H9 (cell line): ENCODE data around the gene ADGB. TPM values are rescaled to one million over a fixed set of nuclear protein-coding genes. Genes with fewer than 3 reads are reported as not detected.

ENCODE experiments used
- DNase-seq: peaks from one replicate; pipeline ENCODE4 v3.0.0-alpha.2; 2017
- H2AFZ ChIP-seq: one replicate; pipeline ENCODE4 v1.6.1; 2013; ENCODE audit warnings: mild to moderate bottlenecking, low read length, control low read depth, moderate library complexity
- H2AK5ac ChIP-seq: 2 replicates; pipeline ENCODE4 v1.6.1; 2013; ENCODE audit warnings: low read length, control low read depth, mixed read lengths; ENCODE audit not compliant: insufficient read length
- H2BK120ac ChIP-seq: one replicate; pipeline ENCODE4 v1.6.1; 2013; ENCODE audit warnings: low read depth, mild to moderate bottlenecking, low read length, control low read depth, inconsistent platforms; ENCODE audit not compliant: poor library complexity, severe bottlenecking
- H2BK12ac ChIP-seq: 2 replicates; pipeline ENCODE4 v1.6.1; 2013; ENCODE audit warnings: low read length, control low read depth, mixed read lengths, low read depth; ENCODE audit not compliant: insufficient read length
- H2BK15ac ChIP-seq: 2 replicates; pipeline ENCODE4 v1.6.1; 2013; ENCODE audit warnings: low read depth, low read length, control low read depth
- H2BK20ac ChIP-seq: one replicate; pipeline ENCODE4 v1.6.1; 2013; ENCODE audit warnings: low read depth, mild to moderate bottlenecking, low read length, control low read depth, inconsistent platforms; ENCODE audit not compliant: poor library complexity, severe bottlenecking
- H2BK5ac ChIP-seq: 2 replicates; pipeline ENCODE4 v1.6.1; 2013; ENCODE audit warnings: low read length, control low read depth, mixed read lengths; ENCODE audit not compliant: insufficient read length
- H3K14ac ChIP-seq: 2 replicates; pipeline ENCODE4 v1.6.1; 2013; ENCODE audit warnings: low read length, control low read depth; ENCODE audit not compliant: insufficient read depth
- H3K18ac ChIP-seq: 2 replicates; pipeline ENCODE4 v1.6.1; 2013; ENCODE audit warnings: low read depth, mild to moderate bottlenecking, mixed read lengths, low read length, control low read depth; ENCODE audit not compliant: insufficient read length
- H3K23ac ChIP-seq: 2 replicates; pipeline ENCODE4 v1.6.1; 2013; ENCODE audit warnings: low read length, control low read depth, mixed read lengths, low read depth; ENCODE audit not compliant: insufficient read length
- H3K23me2 ChIP-seq: 2 replicates; pipeline ENCODE4 v1.6.1; 2013; ENCODE audit warnings: low read depth, mild to moderate bottlenecking, mixed read lengths, low read length, control low read depth; ENCODE audit not compliant: insufficient read length, poor library complexity, severe bottlenecking
- H3K27ac ChIP-seq: 2 replicates; pipeline ENCODE4 v1.5.1; 2013; ENCODE audit warnings: low read length, control low read depth, mixed read lengths, low read depth; ENCODE audit not compliant: insufficient read length
- H3K27me3 ChIP-seq: 2 replicates; pipeline ENCODE4 v1.6.1; 2013; ENCODE audit warnings: low read length, control low read depth, inconsistent platforms; ENCODE audit not compliant: insufficient read depth
- H3K4ac ChIP-seq: 2 replicates; pipeline ENCODE4 v1.6.1; 2013; ENCODE audit warnings: low read depth, mild to moderate bottlenecking, control low read depth, inconsistent platforms, low read length, moderate library complexity
- H3K4me1 ChIP-seq: 2 replicates; pipeline ENCODE4 v1.6.1; 2013; ENCODE audit warnings: low read length, control low read depth, inconsistent platforms; ENCODE audit not compliant: insufficient read depth
- H3K4me2 ChIP-seq: 2 replicates; pipeline ENCODE4 v1.6.1; 2013; ENCODE audit warnings: low read length, control low read depth, mixed read lengths; ENCODE audit not compliant: insufficient read length, insufficient read depth
- H3K56ac ChIP-seq: 2 replicates; pipeline ENCODE4 v1.6.1; 2013; ENCODE audit warnings: low read depth, mild to moderate bottlenecking, mixed read lengths, low read length, control low read depth; ENCODE audit not compliant: insufficient read length
- H3K79me1 ChIP-seq: 2 replicates; pipeline ENCODE4 v1.6.1; 2013; ENCODE audit warnings: low read depth, mild to moderate bottlenecking, moderate library complexity, low read length, control low read depth, inconsistent platforms; ENCODE audit not compliant: insufficient read depth, poor library complexity, severe bottlenecking
- H3K79me2 ChIP-seq: 2 replicates; pipeline ENCODE4 v1.6.1; 2013; ENCODE audit warnings: low read length, control low read depth, inconsistent platforms; ENCODE audit not compliant: insufficient read depth
- H3K9ac ChIP-seq: 2 replicates; pipeline ENCODE4 v1.6.1; 2013; ENCODE audit warnings: low read length, control low read depth, mixed read lengths; ENCODE audit not compliant: insufficient read length; ENCODE audit errors: extremely low read depth
- H3K9me3 ChIP-seq: one replicate; pipeline ENCODE4 v1.6.1; 2013; ENCODE audit warnings: low read depth, low read length, inconsistent platforms; ENCODE audit not compliant: control insufficient read depth
- H3T11ph ChIP-seq: one replicate; pipeline ENCODE4 v1.6.1; 2013; ENCODE audit warnings: mild to moderate bottlenecking, low read length, control low read depth, inconsistent platforms
- H4K20me1 ChIP-seq: one replicate; pipeline ENCODE4 v1.6.1; 2013; ENCODE audit not compliant: control insufficient read depth, insufficient read length, insufficient read depth
- H4K5ac ChIP-seq: 2 replicates; pipeline ENCODE4 v1.6.1; 2013; ENCODE audit warnings: low read depth, mild to moderate bottlenecking, mixed read lengths, low read length, control low read depth; ENCODE audit not compliant: insufficient read length
- H4K8ac ChIP-seq: replicated peaks from 2 replicates; pipeline ENCODE4 v1.6.1; 2013; ENCODE audit warnings: low read length, control low read depth, mixed read lengths, low read depth; ENCODE audit not compliant: insufficient read length
- H4K91ac ChIP-seq: 2 replicates; pipeline ENCODE4 v1.6.1; 2013; ENCODE audit warnings: low read depth, mild to moderate bottlenecking, moderate library complexity, mixed read lengths, low read length, control low read depth; ENCODE audit not compliant: insufficient read length
- H3K27ac Mint-ChIP-seq, 3 experiments: 2 replicates in 2 of 3; 3 replicates in 1 of 3; pipeline ENCODE4 v1.8.0; 2020 to 2021; ENCODE audit warnings: mixed read lengths in 3 of 3, mild to moderate bottlenecking in 1 of 3, moderate library complexity in 1 of 3
- H3K27me3 Mint-ChIP-seq: 2 replicates; pipeline ENCODE4 v1.8.0; 2021; ENCODE audit warnings: low read depth, mild to moderate bottlenecking, moderate library complexity, mixed read lengths
- H3K36me3 Mint-ChIP-seq, 3 experiments: 2 replicates in 2 of 3; 3 replicates in 1 of 3; pipeline ENCODE4 v1.8.0; 2020 to 2021; ENCODE audit warnings: low read depth in 3 of 3, mixed read lengths in 3 of 3; ENCODE audit not compliant: insufficient read depth in 1 of 3
- H3K4me1 Mint-ChIP-seq, 2 experiments: 2 replicates each; pipeline ENCODE4 v1.8.0; 2020; ENCODE audit warnings: mixed read lengths in 2 of 2
- H3K4me3 Mint-ChIP-seq, 2 experiments: 2 replicates in 1 of 2; 3 replicates in 1 of 2; pipeline ENCODE4 v1.8.0; 2020 to 2021; ENCODE audit warnings: mild to moderate bottlenecking in 2 of 2, mixed read lengths in 2 of 2, moderate library complexity in 1 of 2
- H3K9me3 Mint-ChIP-seq, 2 experiments: 2 replicates in 1 of 2; 3 replicates in 1 of 2; pipeline ENCODE4 v1.8.0; 2020; ENCODE audit warnings: mild to moderate bottlenecking in 2 of 2, mixed read lengths in 2 of 2, moderate library complexity in 1 of 2
- WGBS: extraction: QIAGEN DNeasy Blood & Tissue Kit; methylation state at CpG from one replicate; pipeline ENCODE4 v1.1.7; 2013; ENCODE audit warnings: missing lambda C conversion rate, low lambda C conversion rate, mixed read lengths; ENCODE audit not compliant: insufficient read length; ENCODE audit errors: extremely low coverage; 5-methylcytosine and 5-hydroxymethylcytosine counted together
- total RNA-seq: library from RNA; stranded (reverse); gene quantifications from 2 replicates; pipeline ENCODE4 v1.2.1, GENCODE V29; 2021
- TF ChIP-seq, protein P1 (sequence below): fragments of 200-600 bp; sonication (generic); conservative IDR thresholded peaks from 3 replicates; pipeline ENCODE4 v1.8.0; 2021; ENCODE audit warnings: antibody characterized with exemption, mild to moderate bottlenecking

ADGB gene
- total RNA-seq, 1 experiment from 2014 or later, result not detected

DNA sequence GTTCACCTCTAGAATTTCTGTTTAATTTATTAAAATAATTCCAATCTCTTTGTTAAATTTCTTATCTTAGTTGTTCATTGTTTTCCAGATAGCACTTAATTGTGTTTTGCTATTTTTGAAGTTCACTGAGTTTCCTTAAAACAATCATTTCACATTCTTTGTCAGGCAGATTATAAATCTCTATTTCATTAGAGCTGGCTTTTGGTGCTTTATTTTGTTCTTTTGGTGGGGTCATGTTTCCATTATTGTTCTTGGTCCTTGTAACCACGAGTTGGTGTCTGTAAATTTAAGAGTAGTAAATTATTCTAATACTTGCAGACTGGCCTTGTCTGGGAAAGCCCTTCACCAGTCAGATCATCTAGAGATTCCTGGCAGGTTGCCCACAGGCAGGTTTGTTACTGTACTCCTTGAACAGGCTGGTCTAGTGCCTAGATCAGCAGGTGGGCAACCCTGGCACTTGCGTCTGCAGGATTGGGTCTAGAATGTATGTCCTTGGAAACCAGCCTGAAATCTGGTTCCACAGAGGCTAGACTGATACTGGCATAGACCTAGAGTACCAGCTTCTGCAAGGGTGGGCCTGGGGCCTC lies 110.4 kb downstream of the ADGB start:
- H3K56ac ChIP-seq, result no peak overlapping the region
- no peaks in the 10 kb centered on the region for H4K20me1 ChIP-seq
- H2BK5ac ChIP-seq, result no peak overlapping the region
- no peak overlapping the region for H2AFZ ChIP-seq
- Mint-ChIP-seq H3K9me3 (no peaks in the 10 kb centered on the region; a peak in 1 of 5 replicates), H3K27me3 (peaks cover 1% of the 10 kb centered on the region; the same call in 1 of the 2 replicates), H3K36me3 (no peaks in the 10 kb centered on the region; a peak in 1 of 7 replicates), H3K4me1 (no peaks in the 10 kb centered on the region), H3K4me3 (no peak overlapping the region), H3K27ac (no peak overlapping the region)
- no peak overlapping the region for H2BK120ac ChIP-seq
- no CpG with 5 or more reads among the region's 2 CpGs for WGBS
- no peaks in the 10 kb centered on the region for H3K9me3 ChIP-seq
- no peak overlapping the region for H3K14ac ChIP-seq
- no peak overlapping the region for H3K4ac ChIP-seq
- H2BK12ac ChIP-seq, result no peak overlapping the region
- no peak overlapping the region for H3K9ac ChIP-seq
- no peaks in the 10 kb centered on the region for H3K79me1 ChIP-seq
- no peak overlapping the region for H3K18ac ChIP-seq
- H4K5ac ChIP-seq, result no peak overlapping the region
- no peak overlapping the region for H2BK15ac ChIP-seq
- no peak overlapping the region for H4K91ac ChIP-seq
- DNase-seq, result no peak
- H3T11ph ChIP-seq, result no peak overlapping the region
- TF ChIP-seq, protein P1, sequence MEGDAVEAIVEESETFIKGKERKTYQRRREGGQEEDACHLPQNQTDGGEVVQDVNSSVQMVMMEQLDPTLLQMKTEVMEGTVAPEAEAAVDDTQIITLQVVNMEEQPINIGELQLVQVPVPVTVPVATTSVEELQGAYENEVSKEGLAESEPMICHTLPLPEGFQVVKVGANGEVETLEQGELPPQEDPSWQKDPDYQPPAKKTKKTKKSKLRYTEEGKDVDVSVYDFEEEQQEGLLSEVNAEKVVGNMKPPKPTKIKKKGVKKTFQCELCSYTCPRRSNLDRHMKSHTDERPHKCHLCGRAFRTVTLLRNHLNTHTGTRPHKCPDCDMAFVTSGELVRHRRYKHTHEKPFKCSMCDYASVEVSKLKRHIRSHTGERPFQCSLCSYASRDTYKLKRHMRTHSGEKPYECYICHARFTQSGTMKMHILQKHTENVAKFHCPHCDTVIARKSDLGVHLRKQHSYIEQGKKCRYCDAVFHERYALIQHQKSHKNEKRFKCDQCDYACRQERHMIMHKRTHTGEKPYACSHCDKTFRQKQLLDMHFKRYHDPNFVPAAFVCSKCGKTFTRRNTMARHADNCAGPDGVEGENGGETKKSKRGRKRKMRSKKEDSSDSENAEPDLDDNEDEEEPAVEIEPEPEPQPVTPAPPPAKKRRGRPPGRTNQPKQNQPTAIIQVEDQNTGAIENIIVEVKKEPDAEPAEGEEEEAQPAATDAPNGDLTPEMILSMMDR, result no peak
- H3K27ac ChIP-seq, result no peak overlapping the region
- no peak overlapping the region for H3K23ac ChIP-seq
- H2BK20ac ChIP-seq, result no peak overlapping the region
- no peaks in the 10 kb centered on the region for H3K23me2 ChIP-seq
- no peak overlapping the region for H3K4me2 ChIP-seq
- no peaks in the 10 kb centered on the region for H3K79me2 ChIP-seq
- no peak overlapping the region for H2AK5ac ChIP-seq
- H3K4me1 ChIP-seq, result no peaks in the 10 kb centered on the region
- H4K8ac ChIP-seq, result no peak overlapping the region
- no peaks in the 10 kb centered on the region for H3K27me3 ChIP-seq
